GM12878 (cell line): ENCODE measurements around the gene AIG1. TPM values are rescaled to one million over a fixed set of nuclear protein-coding genes. Genes with fewer than 3 reads are reported as not detected.

Experiments
- ATAC-seq: fragments of 200-7000 bp; cut with Tn5 transposase; 3 replicates; pipeline ENCODE4 v1.9.1; 2020; ENCODE audit warnings: mild to moderate bottlenecking, moderate library complexity
- BruUV-seq: library from RNA; stranded (reverse); fragments of 400-500 nt; replicated peaks from 2 replicates; lab custom pipeline; 2021; lab: Mats Ljungman, UMichigan
- CTCF ChIA-PET: fragments of 300-600 bp; sonication (Branson Sonifier 250); formaldehyde crosslinking; extraction: SDS; loops from one replicate; lab custom pipeline; 2021; ENCODE audit warnings: inconsistent platforms; lab: Yijun Ruan, JAX
- POLR2A ChIA-PET: fragments of 350-600 bp; formaldehyde crosslinking; extraction: SDS; loops from one replicate; lab custom pipeline; 2021; ENCODE audit warnings: inconsistent platforms; lab: Charles Lee
- RAD21 ChIA-PET: fragments of 300-600 bp; sonication (Branson Sonifier 250); formaldehyde crosslinking; loops from one replicate; lab custom pipeline; 2023; ENCODE audit warnings: antibody characterized with exemption; ENCODE audit not compliant: unreplicated experiment; lab: Charles Lee
- SMC1A ChIA-PET: fragments of 300-600 bp; sonication (Branson Sonifier 250); formaldehyde crosslinking; loops from one replicate; lab custom pipeline; 2023; ENCODE audit not compliant: unreplicated experiment, uncharacterized antibody; lab: Charles Lee
- DNase-seq: peaks from one replicate; pipeline ENCODE4 v3.0.0-alpha.2; 2011; ENCODE audit warnings: low read depth, low spot score
- FAIRE-seq: peaks from 3 replicates; lab custom pipeline; 2011; peaks lifted over from hg19 to GRCh38; lab: Jason Lieb, UNC
- H2AFZ ChIP-seq: 2 replicates; pipeline ENCODE4 v1.6.0; 2011; ENCODE audit warnings: low read depth, low read length, control low read depth; ENCODE audit not compliant: control insufficient read depth
- H3K27ac ChIP-seq: 2 replicates; pipeline ENCODE4 v1.5.1; 2011; ENCODE audit warnings: control low read depth; ENCODE audit not compliant: control insufficient read depth, insufficient read depth
- H3K27me3 ChIP-seq, 2 experiments: replicated peaks in 1 of 2; 2 replicates each; pipeline versions ENCODE4 v1.6.0 to v1.6.1; 2011; ENCODE audit warnings: low read length in 1 of 2; ENCODE audit not compliant: control insufficient read depth in 2 of 2, insufficient read depth in 2 of 2
- H3K36me3 ChIP-seq, 2 experiments: 2 replicates each; pipeline ENCODE4 v1.5.1; 2011; ENCODE audit warnings: low read length in 1 of 2; ENCODE audit not compliant: control insufficient read depth in 2 of 2, insufficient read depth in 2 of 2
- H3K4me1 ChIP-seq: 2 replicates; pipeline ENCODE4 v1.6.1; 2011; ENCODE audit warnings: mild to moderate bottlenecking, low read length, moderate library complexity, mixed read lengths; ENCODE audit not compliant: control insufficient read depth, insufficient read depth
- H3K4me2 ChIP-seq: 2 replicates; pipeline ENCODE4 v1.6.0; 2011; ENCODE audit warnings: control low read depth; ENCODE audit not compliant: control insufficient read depth, insufficient read depth
- H3K4me3 ChIP-seq: fragments of 200-600 bp; sonication (generic); 2 replicates; pipeline ENCODE4 v1.5.1; 2016
- H3K79me2 ChIP-seq: 2 replicates; pipeline ENCODE4 v1.6.0; 2011; ENCODE audit warnings: low read length; ENCODE audit not compliant: control insufficient read depth, insufficient read depth
- H3K9ac ChIP-seq: 2 replicates; pipeline ENCODE4 v1.8.0; 2011; ENCODE audit warnings: low read length, control low read depth, mixed read lengths; ENCODE audit not compliant: control insufficient read depth, insufficient read depth
- H3K9me3 ChIP-seq: replicated peaks from 3 replicates; pipeline ENCODE4 v1.5.1; 2011; ENCODE audit warnings: mild to moderate bottlenecking, low read length; ENCODE audit not compliant: control insufficient read depth, insufficient read depth
- H4K20me1 ChIP-seq: 2 replicates; pipeline ENCODE4 v1.6.0; 2011; ENCODE audit not compliant: control insufficient read depth, insufficient read depth
- CBX3 ChIP-seq: fragments of 200-600 bp; sonication (generic); IDR thresholded peaks from 2 replicates; pipeline ENCODE4 v1.6.1; 2016; ENCODE audit warnings: low read depth, borderline replicate concordance
- DPF2 ChIP-seq: fragments of 450-650 bp; IDR thresholded peaks from 2 replicates; pipeline ENCODE4 v1.6.1; 2017; ENCODE audit warnings: mild to moderate bottlenecking
- EED ChIP-seq: sonication (generic); IDR thresholded peaks from 2 replicates; pipeline ENCODE4 v1.6.1; 2016; ENCODE audit warnings: antibody characterized with exemption, low read depth
- ETV6 ChIP-seq, 2 experiments: fragments of 450-650 bp in 1 of 2; IDR thresholded peaks in 1 of 2; conservative IDR thresholded peaks in 1 of 2; 2 replicates each; pipeline ENCODE4 v1.6.1; 2014; ENCODE audit warnings: antibody characterized with exemption in 1 of 2, borderline replicate concordance in 1 of 2, low read depth in 1 of 2, mild to moderate bottlenecking in 1 of 2, moderate library complexity in 1 of 2
- MTA2 ChIP-seq: fragments of 450-650 bp; IDR thresholded peaks from 2 replicates; pipeline ENCODE4 v1.6.1; 2016; ENCODE audit warnings: low read depth, mild to moderate bottlenecking, moderate library complexity
- NR2C1 ChIP-seq: fragments of 450-650 bp; IDR thresholded peaks from 2 replicates; pipeline ENCODE4 v1.6.1; 2017; ENCODE audit warnings: antibody characterized with exemption, mild to moderate bottlenecking, moderate library complexity
- PKNOX1 ChIP-seq: fragments of 450-650 bp; IDR thresholded peaks from 2 replicates; pipeline ENCODE4 v1.6.1; 2016; ENCODE audit warnings: mild to moderate bottlenecking
- SIN3A ChIP-seq: IDR thresholded peaks from 2 replicates; pipeline ENCODE4 v1.6.1; 2012; ENCODE audit warnings: low read depth, low read length, improper control_type of control experiment
- SKIL ChIP-seq: fragments of 450-650 bp; IDR thresholded peaks from 2 replicates; pipeline ENCODE4 v1.6.1; 2017; ENCODE audit warnings: mild to moderate bottlenecking, low read depth, inconsistent platforms; ENCODE audit not compliant: poor library complexity, severe bottlenecking
- SPI1 ChIP-seq: IDR thresholded peaks from 2 replicates; pipeline ENCODE4 v1.6.1; 2011; ENCODE audit warnings: low read depth, mild to moderate bottlenecking, low read length, moderate library complexity, borderline replicate concordance; ENCODE audit not compliant: insufficient read depth
- YY1 ChIP-seq: IDR thresholded peaks from 2 replicates; pipeline ENCODE4 v1.6.1; 2011; ENCODE audit warnings: low read depth, mild to moderate bottlenecking, low read length
- ZBTB4 ChIP-seq: fragments of 450-650 bp; formaldehyde crosslinking; IDR thresholded peaks from 2 replicates; pipeline ENCODE4 v1.4.0; 2022; ENCODE audit warnings: mild to moderate bottlenecking, moderate library complexity
- ZNF217 ChIP-seq: fragments of 450-650 bp; IDR thresholded peaks from 2 replicates; pipeline ENCODE4 v1.6.1; 2017; ENCODE audit warnings: antibody characterized with exemption, mild to moderate bottlenecking
- WGBS: methylation state at CpG from one replicate; pipeline ENCODE4 v1.1.6; 2016; ENCODE audit warnings: low lambda C conversion rate; ENCODE audit not compliant: insufficient replicate concordance, insufficient coverage; ENCODE audit errors: missing lambda C conversion rate; 5-methylcytosine and 5-hydroxymethylcytosine counted together
- in situ Hi-C: fragments of 300-500 bp; cut with MboI; formaldehyde crosslinking; loops from 9 replicates; pipeline ENCODE4 v1.14.3; 2018; ENCODE audit warnings: mixed read lengths
- intact Hi-C: fragments of 100-400 bp; cut with micrococcal nuclease; formaldehyde crosslinking; loops from one replicate; pipeline ENCODE4 v1.14.2; 2022; ENCODE audit not compliant: unreplicated experiment
- polyA plus RNA-seq, 11 experiments: library from polyadenylated mRNA; depleted of rRNA in 4 of 11; unstranded in 6 of 11; stranded (reverse) in 5 of 11; fragments of >200 nt; fragmentation: Nextera tagmentation in 4 of 11; fragmentation: Illumina TruSeq in 1 of 11; extraction: Ambion mirVana in 4 of 11; extraction: Trizol in 1 of 11; gene quantifications; 1 replicate in 1 of 11; 2 replicates in 10 of 11; pipeline versions ENCODE4 v1.2.1 to v1.2.3, GENCODE V29; 2011 to 2016; ENCODE audit warnings: inconsistent platforms in 2 of 11, missing spikeins in 2 of 11, low read depth in 1 of 11
- total RNA-seq, 4 experiments: library from RNA; depleted of rRNA in 3 of 4; stranded (reverse); fragments of >200 nt in 3 of 4; fragmentation: Illumina TruSeq in 1 of 4; extraction: Trizol in 1 of 4; gene quantifications; 2 replicates each; pipeline versions ENCODE4 v1.2.1 to v1.2.3, GENCODE V29; 2013 to 2021
- TF ChIP-seq, protein P1 (sequence below): fragments of 450-650 bp; IDR thresholded peaks from 2 replicates; pipeline ENCODE4 v1.6.1; 2016; ENCODE audit warnings: mild to moderate bottlenecking, moderate library complexity, borderline replicate concordance

Gene AIG1
- total and polyA plus RNA-seq, 10 of the 15 experiments (the other 5 are each of a cell fraction or from before 2014, with no cell fraction given) = 27.0 to 74.5 (median 36.4) TPM

DNA sequence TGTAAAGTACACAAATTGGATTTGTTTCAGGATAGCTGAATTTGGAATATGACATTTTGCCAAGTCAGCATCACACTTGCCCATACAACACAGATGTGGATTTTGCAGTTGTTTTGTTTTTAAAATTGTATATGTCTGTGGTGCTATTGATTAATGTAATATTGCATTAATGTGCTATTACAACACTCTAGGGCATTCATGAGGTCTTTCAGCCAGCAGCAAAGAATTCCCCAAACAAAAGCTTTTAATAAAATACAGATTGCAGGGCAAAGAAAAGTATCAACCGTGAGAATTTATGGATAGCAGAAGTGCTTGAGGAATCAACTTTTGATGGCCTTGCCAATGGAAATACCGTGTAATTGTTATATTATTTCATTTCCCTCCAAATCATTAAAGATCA, 144.9 kb downstream of the AIG1 start:
- FAIRE-seq (no peak), ATAC-seq (no peak), DNase-seq (no peak)
- Histone ChIP-seq H3K36me3 (no peaks in the 10 kb centered on the region), H3K4me1 (no peaks in the 10 kb centered on the region), H2AFZ (no peak overlapping the region), H3K27me3 (no peaks in the 10 kb centered on the region), H3K79me2 (no peaks in the 10 kb centered on the region), H3K4me3 (no peak overlapping the region), H3K9me3 (no peaks in the 10 kb centered on the region), H3K27ac (no peak overlapping the region), H3K4me2 (no peak overlapping the region), H3K9ac (no peak overlapping the region), H4K20me1 (no peaks in the 10 kb centered on the region)
- RAD21 ChIA-PET = no interaction called here
- 87% methylated on average over 2 of the region's 2 CpGs for WGBS
- intact Hi-C loops = no loop called here
- CTCF ChIA-PET = interaction anchor here (0.7 kb wide), 1 partner anchor 15 kb away, joined by 3 read pairs; no protein-coding TSS in a partner anchor
- POLR2A ChIA-PET = no interaction called here
- BruUV-seq = no TSS peak
- in situ Hi-C loops = no loop called here
- SMC1A ChIA-PET = no interaction called here
- no peak for TF ChIP-seq ETV6 (conservative IDR thresholded peaks at IDR 0.05 in 1 of 2, IDR thresholded peaks at IDR 0.05 in 1 of 2; ENCODE audit: borderline replicate concordance in 1 of 2, low read depth in 1 of 2)
- no peak for TF ChIP-seq ZBTB4 (CRISPR knock-in tag)
- no peak for TF ChIP-seq SIN3A
- no peak for TF ChIP-seq SPI1
- no peak for TF ChIP-seq DPF2
- no peak for TF ChIP-seq ZNF217
- TF ChIP-seq NR2C1 = no peak
- no peak for TF ChIP-seq CBX3
- TF ChIP-seq SKIL = no peak
- no peak for TF ChIP-seq YY1
- no peak for TF ChIP-seq MTA2
- TF ChIP-seq PKNOX1 = no peak
- TF ChIP-seq EED = no peak
- TF ChIP-seq, protein P1, sequence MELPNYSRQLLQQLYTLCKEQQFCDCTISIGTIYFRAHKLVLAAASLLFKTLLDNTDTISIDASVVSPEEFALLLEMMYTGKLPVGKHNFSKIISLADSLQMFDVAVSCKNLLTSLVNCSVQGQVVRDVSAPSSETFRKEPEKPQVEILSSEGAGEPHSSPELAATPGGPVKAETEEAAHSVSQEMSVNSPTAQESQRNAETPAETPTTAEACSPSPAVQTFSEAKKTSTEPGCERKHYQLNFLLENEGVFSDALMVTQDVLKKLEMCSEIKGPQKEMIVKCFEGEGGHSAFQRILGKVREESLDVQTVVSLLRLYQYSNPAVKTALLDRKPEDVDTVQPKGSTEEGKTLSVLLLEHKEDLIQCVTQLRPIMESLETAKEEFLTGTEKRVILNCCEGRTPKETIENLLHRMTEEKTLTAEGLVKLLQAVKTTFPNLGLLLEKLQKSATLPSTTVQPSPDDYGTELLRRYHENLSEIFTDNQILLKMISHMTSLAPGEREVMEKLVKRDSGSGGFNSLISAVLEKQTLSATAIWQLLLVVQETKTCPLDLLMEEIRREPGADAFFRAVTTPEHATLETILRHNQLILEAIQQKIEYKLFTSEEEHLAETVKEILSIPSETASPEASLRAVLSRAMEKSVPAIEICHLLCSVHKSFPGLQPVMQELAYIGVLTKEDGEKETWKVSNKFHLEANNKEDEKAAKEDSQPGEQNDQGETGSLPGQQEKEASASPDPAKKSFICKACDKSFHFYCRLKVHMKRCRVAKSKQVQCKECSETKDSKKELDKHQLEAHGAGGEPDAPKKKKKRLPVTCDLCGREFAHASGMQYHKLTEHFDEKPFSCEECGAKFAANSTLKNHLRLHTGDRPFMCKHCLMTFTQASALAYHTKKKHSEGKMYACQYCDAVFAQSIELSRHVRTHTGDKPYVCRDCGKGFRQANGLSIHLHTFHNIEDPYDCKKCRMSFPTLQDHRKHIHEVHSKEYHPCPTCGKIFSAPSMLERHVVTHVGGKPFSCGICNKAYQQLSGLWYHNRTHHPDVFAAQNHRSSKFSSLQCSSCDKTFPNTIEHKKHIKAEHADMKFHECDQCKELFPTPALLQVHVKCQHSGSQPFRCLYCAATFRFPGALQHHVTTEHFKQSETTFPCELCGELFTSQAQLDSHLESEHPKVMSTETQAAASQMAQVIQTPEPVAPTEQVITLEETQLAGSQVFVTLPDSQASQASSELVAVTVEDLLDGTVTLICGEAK = no peak
